Activated CD4-positive, CD25-positive, alpha-beta regulatory T cell treated with anti-CD3 and anti-CD28 coated beads, Interleukin-2, amount 50 U/mL, for 16 hours (primary cell): ENCODE results near the gene LY6G5B.
A peak's percentile ranks its signal among the peaks of the same experiment; 100 is the strongest.

Experiments
- DNase-seq: peaks from one replicate; pipeline ENCODE4 v3.0.0-alpha.2; 2020; ENCODE audit warnings: low read depth, low spot score

LY6G5B gene

DNA sequence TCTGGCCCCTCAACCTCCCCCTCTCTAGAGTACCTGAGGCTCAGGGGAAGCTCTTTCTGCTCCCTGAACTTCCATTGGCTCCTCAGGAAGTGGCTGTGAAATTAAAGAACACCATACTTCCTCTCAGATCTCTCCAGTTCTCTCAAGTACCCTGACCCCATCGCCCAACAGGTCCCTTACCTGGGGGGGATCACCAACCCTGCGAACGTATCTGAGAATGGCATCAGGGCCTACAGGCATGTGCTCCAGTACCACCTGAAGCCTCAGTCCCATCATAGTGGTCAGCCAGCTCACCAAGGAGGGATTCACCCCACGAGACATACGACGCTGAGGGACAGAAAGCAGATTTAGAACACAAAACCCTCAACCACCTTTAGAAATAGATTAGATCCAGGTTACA is 29.2 kb upstream of the LY6G5B start:
- no peak for DNase-seq

GRCh38 chr6:31641370-31641769 is 28.4 kb upstream of the LY6G5B start:
- DNase-seq: no peak

GRCh38 chr6:31642798-31643570 is 26.8 kb upstream of the LY6G5B start:
- DNase-seq: no peak

GRCh38 chr6:31643818-31644454 is 25.8 kb upstream of the LY6G5B start:
- no peak for DNase-seq

DNA sequence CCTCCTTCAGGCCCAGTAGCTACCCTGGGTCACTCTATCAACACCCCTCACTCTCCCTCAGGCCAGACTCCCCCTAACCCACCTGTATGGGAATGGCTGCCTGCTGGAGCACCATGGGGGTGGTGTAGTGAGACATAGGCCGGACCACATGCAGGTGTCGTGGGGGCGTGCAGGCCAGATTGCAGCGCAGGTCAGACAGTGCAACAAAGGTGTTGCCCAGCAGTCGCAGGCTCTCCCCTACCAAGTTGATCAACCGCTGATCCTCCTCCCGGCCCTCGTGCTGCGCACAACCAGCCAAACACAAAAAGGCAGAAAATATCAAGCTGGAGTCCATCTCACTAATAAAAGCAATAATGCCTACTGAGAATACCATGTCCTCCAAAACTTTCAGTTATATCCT is 24.5 kb upstream of the LY6G5B start:
- DNase-seq: no peak

DNA sequence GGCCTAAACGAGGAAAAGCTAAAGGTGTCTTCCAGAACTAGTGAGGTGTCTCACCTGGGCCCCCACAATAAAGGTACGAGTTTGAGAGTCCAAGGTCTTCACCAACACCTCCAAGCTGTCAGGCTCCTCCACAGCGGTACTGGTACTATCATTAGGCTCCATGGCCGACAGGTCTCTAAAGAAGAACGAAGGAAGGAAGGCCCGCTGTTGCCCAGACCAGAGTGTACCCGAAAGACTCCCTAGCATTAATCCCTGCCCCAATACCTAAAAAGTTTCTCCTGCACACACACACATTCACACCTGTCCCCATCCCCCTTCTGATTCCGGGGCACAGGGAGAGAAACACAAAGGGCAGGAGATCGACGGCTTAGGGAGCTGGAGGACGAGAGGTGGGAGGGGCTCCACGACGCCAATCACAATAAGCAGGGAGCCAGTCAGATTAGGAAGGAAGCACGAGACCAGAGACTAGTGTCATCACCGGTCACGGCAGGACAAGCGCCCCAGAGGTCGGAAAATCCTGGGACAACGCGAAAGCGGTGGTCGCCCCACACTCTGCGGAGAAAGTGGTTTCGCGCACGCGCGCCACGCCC is 18.1 kb upstream of the LY6G5B start:
- no peak for DNase-seq

DNA sequence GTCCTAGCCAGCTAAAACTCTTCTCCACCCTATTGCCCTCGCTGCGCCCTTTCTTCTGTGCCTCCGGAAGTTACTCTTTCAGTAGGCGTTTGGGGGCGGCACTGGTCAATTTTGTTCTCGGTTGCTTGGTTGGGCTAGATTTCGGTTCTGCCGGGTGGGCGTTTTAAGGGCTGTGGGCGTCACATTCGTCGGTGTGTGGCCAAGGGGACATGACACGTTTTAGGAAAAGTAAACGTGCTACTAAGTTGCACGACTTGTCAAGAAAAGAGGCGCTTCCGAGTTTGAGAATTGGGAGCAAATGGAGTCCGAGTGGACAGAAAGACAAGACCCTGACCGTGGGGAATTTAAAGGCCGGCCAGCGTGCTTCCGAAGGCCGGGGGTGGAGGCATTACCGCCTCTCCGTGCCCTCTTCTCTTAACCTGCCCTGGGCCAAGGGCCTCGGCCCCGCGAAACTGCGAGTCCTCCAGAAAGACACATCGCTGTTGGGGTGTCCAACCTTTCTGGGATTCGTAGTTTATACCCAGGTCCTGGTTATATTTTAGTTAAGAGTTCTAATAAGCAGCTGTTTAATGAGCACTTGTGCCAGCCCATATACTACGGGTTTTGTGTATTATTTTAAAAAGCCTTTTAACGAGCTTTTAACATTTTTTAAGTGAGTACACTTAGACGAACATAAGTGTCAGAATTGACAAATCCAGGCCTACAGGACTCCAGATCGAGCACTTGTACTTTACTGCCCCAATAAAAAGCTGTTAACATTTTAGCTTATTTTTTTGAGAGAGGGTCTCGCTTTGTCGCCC is 16.7 kb upstream of the LY6G5B start:
- DNase-seq: no peak

DNA sequence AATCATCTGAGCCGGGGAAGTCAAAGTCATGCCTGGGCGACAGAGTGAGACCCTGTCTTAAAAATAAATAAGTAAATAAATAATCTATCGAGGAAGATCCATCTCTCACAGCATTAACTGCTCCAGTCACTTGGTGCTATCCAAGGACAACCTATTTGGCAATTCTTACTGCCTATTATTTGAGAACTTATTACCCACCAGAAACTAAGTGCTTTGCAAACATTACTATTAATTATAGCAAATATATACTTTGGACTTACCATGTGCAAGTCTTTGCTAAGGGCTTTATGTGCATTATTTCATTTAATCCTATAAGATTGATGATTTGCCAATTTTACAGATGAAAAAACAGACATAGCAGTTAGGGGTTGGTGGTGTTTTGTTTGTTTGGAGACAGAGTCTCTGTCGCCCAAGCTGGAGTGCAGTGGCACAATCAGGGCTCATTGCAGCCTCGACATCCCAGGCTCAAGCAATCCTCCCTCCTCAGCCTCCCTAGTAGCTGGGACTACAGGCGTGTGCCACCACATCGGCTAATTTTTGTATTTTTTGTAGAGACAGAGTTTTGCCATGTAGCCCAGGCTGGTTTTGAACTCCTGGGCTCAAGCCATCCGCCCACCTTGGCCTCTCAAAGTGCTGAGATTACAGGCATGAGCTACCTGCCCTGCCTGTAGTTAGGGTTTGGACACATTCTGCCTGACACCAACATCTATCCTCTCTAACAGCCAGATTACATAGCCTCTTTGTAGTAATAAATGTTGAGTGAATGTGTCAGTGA is 15.0 kb upstream of the LY6G5B start:
- DNase-seq: no peak

DNA sequence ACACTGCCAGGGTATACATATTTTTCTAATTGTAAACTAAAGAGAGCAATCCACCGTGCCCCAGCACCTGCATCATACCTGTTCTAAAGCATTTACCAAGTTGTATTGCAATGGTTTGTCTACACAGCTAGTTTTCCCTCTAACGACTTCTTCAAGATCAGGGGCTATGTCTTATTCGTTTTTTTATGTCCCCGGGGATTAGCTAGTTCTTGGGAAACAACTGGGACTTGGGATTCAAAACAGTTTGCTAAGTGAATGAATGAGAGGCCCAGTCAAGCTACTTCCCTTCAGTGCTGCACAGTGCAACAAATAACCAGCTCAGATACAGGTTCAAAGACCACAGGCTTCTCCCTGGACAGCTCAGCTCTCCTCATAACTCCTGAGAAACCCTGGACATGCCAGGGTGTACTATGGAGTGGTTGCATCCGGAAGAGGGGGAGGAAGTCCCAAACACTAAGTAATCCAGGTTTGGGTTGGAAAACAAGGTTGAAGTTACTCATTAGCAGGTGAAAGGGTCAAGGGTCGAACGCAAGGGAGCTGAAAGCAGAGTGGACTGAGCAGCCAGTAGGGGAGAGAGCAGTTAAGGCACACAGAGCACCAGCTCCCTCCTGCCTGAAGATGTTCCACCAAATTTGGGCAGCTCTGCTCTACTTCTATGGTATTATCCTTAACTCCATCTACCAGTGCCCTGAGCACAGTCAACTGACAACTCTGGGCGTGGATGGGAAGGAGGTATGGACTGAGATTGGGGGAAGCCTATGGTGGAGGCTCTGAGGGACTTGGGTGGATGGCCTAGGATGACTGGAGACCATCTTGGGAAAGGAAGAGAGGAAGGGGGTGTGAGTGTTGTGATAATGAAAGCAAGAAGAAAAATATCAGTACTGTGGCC is 14.2 kb upstream of the LY6G5B start, which contains the start of gene APOM:
Gene APOM (plus strand): TSS at position 546 of the 889 bp plus-strand sequence. CDS start 73 bp downstream, at position 619.
- no peak for DNase-seq

GRCh38 chr6:31657406-31658157 is 12.2 kb upstream of the LY6G5B start:
- no peak for DNase-seq

DNA sequence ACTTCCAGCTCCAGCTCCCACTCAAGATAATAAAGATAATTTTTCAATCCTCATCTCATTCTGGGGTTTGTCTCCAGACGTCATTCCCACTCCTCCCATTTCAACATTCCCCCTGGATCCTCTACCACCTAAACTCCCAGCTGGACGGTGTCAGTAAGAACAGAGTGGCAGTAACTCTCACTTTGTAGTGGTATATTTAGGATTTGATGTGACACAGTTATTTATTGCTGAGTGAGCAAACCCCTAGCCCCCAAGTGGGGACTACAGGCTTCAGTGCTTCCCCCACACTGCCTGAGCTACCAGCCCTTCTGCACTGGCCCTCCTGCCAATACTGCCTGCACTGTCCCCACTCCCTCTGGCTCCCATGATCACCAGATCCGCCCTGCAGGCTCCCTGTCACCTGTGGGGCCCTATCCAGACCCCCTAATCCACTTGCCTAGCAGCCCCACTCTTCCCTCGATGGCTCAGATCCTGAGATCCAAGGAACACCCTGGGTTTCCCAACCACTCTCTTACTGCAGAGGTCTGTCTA is 11.6 kb upstream of the LY6G5B start:
- no peak for DNase-seq

DNA sequence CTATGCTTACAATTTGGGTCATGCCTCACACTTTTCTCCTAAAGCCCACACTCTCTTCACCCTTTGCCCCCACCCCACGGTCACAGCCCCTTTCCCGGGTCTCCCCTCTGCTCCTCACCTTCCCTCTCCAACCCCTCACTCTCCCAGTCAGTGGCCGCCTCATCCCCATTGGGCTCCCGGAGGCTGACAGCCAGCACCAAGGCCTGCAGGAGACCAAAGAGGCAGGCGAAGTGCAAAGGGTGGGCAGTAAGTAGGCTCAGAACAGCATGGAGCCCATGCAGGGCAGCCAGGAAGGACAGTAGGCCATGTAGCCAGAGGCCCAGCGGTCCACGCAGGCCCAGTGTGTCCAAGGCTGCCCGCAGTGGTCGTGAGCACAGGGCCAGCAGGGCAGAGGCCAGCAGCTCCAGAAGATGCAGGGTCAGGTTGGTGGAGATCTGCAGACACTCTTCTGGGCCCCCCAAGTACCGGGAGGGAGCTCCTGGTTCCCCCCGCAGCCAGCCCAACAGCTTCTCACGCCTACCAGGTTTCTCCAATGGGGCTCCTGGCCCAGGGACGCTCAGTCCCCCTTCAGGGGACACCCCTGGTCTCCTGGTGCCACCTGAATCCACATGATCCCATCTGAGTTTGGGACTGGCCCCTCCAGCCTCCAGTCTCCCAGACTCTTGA is 10.7 kb upstream of the LY6G5B start:
- DNase-seq: no peak

- no peak for DNase-seq
Measured at GRCh38 chr6:31659649-31660380, 10.0 kb upstream of the LY6G5B start.

DNA sequence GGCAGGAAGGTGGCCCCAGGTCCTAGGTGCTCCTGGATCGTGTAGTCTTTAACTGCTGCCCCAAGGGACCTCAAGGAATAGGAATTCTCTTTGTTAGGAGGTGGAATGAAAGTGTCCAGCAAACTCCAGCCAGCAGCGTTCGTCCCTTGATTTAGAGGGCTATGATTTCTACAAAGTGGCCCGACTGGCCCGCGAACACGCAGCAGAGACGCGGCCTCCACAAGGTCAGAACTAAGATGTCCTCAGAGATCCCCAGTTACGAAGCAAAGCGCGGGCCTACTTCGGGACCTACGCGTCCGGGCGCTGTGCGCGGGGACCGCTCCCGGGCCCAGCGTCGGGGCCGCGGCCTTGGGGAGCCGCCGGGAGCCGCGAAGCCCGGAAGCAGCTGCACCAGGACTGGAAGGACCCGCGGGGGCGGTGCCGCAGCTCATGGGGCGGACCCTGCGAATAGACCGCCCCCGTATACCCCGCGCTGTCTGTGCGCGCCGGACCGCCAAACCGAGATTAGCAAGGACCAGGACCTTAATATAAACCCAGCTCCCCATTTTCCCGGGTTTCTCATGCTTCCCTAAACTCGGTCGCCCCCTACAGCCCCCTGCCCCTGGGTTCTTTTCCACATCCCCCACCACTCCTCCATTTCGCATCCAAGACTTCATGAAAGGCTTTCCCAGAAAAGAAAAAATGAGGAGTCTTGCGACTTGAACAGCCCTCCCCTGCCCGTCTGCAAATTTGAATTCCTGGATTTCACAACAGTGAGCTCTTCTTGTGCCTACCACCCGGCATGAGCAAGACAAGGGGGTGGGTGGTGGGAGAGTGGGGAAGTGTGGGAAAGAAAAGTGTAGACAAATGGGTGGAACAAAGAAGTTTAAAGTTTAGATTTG is 9.2 kb upstream of the LY6G5B start, which contains the start of gene C6orf47:
Gene C6orf47 (minus strand): TSS at position 398 of the 881 bp plus-strand sequence. CDS start 831 bp downstream, outside the sequence.
- peak; percentile 50 for DNase-seq

GRCh38 chr6:31661262-31662123 is 8.3 kb upstream of the LY6G5B start:
- DNase-seq: no peak
